Measurements from ENCODE around the gene SLC38A9.

SLC38A9 gene

DNA sequence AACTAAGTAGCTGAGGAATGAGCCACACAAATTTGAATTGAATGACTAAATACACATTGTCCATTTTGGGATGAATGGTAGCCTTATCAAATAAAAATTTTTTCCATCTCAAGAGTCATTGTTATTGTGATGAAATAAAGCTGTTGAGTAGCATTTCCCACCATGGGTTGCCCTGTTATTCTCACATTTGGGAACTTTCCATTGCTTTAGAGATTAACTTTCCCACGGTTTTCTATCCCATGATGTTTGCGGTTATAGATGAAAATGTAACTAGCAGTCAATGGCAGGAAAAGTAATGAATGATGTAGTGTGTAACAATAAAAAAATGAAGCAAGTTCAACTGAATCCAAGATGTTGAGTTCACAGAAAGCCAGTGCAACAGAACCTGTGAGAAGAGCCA lies 117.5 kb downstream of the SLC38A9 start:
- H3K9me3 Mint-ChIP-seq, result no peaks in the 10 kb centered on the region
- H3K36me3 Mint-ChIP-seq, result no peaks in the 10 kb centered on the region
- no peaks in the 10 kb centered on the region for H3K27me3 Mint-ChIP-seq
- peaks cover 10% of the 10 kb centered on the region for H3K4me1 Mint-ChIP-seq
- no peak overlapping the region for H3K4me3 Mint-ChIP-seq
- H3K27ac Mint-ChIP-seq, result no peak overlapping the region

DNA sequence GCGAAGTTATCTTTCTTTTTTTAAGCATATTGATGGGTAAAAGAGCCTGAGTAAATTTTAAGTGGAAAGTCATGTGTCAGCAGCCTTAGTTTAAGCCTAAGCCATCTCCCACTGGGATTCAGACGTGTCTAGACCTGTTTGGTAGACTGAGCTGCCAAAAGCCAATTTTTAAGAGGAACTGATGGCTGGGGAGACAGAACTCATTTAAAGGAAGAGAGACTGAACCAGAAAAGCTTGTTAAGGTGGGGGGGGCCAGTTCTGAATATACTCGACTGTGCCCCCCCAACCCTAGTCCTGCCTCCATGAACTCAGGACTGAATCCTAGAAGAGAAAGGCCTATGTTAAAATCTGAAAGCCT lies 119.0 kb downstream of the SLC38A9 start:
- no peaks in the 10 kb centered on the region for H3K27me3 Mint-ChIP-seq
- H3K36me3 Mint-ChIP-seq, result no peaks in the 10 kb centered on the region
- peaks cover 9% of the 10 kb centered on the region for H3K4me1 Mint-ChIP-seq
- no peaks in the 10 kb centered on the region for H3K9me3 Mint-ChIP-seq
- no peak overlapping the region for H3K4me3 Mint-ChIP-seq
- H3K27ac Mint-ChIP-seq, result no peak overlapping the region

DNA sequence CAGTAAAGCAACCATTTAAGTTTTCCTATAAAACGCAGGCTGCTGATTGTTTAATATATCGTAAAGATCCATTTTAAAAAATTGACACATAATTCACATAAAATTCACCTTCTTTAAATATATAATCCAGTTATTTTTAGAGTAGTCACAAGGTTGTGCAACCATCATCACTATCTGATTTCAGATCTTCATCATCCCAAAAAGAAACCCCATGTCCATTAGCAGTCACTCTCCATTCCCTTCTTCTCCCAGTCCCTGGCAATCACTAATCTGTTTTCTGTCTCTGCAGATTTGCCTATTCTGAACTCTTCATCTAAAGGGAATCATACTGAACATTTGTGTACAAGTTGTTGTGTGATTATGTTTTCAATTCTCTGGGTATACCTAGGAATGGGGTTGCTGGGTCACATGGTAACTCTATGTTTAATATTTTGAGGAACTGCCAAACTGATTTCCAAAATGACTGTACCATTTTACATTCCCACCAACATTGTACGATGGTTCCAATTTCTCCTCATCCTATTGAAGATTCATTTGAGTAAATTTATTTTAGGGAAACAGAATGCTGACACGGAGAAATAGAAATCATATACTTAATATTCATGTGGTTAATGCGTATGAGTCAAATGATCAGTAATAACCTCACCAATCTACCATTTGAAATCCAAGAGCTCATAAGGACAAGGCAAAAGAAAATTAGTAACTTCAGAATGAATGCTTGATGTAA lies 119.6 kb downstream of the SLC38A9 start:
- Mint-ChIP-seq H3K4me1 (peaks cover 9% of the 10 kb centered on the region), H3K36me3 (no peaks in the 10 kb centered on the region), H3K27me3 (no peaks in the 10 kb centered on the region), H3K9me3 (no peaks in the 10 kb centered on the region), H3K4me3 (no peak overlapping the region), H3K27ac (no peak overlapping the region)

DNA sequence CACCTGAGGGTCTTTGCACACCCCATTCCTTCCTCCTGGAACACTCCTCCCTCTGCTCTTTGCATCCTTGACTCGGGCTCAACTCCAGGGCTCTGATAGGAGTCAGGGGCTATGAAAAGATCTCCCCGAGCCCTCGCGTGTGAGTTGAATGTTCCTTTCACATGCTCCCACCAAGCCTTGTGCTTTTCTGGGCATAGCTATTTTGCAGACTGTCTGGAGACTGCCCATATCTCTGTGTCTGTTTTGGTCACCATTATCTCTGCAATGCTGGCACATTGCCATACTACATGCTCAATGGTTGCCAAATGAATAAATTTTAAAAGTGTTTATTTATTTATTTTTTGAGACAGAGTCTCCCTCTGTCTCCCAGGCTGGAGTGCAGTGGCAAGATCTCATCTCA lies 120.4 kb downstream of the SLC38A9 start:
- H3K27ac Mint-ChIP-seq, result no peak overlapping the region
- no peak overlapping the region for H3K4me3 Mint-ChIP-seq
- H3K9me3 Mint-ChIP-seq, result no peaks in the 10 kb centered on the region
- no peaks in the 10 kb centered on the region for H3K36me3 Mint-ChIP-seq
- H3K27me3 Mint-ChIP-seq, result no peaks in the 10 kb centered on the region
- peaks cover 9% of the 10 kb centered on the region for H3K4me1 Mint-ChIP-seq

DNA sequence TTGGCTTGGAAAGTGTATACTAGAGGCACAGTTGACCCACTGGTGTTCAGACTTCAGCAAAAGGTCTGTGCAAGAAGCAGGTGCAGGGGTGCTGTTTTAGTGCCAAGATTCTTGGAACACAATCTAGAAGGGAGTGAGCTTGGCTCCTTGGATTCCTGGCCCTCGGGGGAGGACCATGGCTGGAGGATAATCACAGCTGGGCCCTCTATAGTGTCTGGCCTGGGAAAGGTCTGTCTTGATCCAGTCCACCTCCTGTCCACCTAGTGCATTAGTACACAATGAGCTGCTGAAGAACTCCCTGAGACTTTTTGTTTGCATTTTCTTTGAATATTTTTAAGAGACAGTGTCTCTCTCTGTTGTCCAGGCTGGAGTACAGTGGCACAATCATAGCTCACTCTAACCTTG lies 126.9 kb downstream of the SLC38A9 start:
- H3K4me3 Mint-ChIP-seq, result no peak overlapping the region
- no peaks in the 10 kb centered on the region for H3K27me3 Mint-ChIP-seq
- no peaks in the 10 kb centered on the region for H3K36me3 Mint-ChIP-seq
- no peaks in the 10 kb centered on the region for H3K9me3 Mint-ChIP-seq
- H3K4me1 Mint-ChIP-seq, result peaks cover 13% of the 10 kb centered on the region
- no peak overlapping the region for H3K27ac Mint-ChIP-seq

DNA sequence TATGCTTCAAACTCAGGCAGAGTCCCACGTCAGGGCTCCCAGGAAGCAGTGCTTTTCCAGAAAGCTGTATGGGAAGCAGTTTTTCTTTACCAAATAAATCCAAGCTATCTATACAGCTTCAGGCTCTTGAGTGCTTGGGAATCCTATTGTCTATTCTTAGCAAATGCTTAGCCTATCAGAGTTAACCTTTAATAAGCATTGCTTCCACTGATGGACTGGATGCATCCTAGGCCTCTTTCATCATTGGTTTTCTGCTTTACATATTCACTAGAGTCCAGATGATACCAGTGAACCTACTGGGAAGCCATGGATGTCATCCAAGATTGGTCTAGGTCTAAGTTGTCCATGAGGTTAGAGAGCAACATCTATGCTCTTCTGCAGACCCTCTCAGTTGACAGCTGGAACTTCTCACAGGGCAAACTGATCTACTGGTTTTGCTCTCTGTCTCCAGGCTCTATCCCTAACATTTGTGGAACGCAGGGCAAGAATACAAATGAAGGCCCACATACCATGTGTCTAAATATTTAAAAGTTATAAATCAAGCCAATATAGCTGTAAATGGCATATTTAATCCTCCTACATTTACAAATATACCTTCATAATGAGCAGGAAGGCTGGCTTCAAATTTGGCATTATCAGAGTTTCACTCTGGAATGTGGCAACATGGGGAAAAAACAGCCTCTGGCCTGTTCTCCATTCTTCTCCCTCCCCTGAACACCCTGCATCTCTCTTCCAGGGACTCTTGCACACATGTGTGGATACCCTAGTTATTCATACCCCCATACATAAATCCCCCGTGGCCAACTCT lies 127.5 kb downstream of the SLC38A9 start:
- Mint-ChIP-seq H3K27ac (no peak overlapping the region), H3K27me3 (no peaks in the 10 kb centered on the region), H3K4me1 (peaks cover 13% of the 10 kb centered on the region), H3K9me3 (no peaks in the 10 kb centered on the region), H3K4me3 (no peak overlapping the region), H3K36me3 (no peaks in the 10 kb centered on the region)

DNA sequence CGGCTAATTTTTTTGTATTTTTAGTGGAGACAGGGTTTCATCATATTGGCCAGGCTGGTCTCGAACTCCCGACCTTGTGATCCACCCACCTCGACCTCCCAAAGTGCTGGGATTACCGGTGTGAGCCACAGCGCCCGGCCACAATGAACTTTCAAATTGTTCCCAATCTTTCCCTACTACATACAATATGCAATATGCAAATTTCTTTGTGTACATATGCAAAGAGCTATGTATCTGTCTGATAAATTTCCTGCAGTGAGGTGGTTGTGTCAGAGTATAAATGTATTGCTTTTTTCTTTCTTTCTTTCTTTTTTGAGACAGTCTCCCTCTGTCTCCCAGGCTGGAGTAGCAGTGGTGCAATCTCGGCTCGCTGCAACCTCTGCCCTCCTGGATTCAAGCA lies 128.5 kb downstream of the SLC38A9 start:
- H3K4me3 Mint-ChIP-seq, result no peak overlapping the region
- peaks cover 13% of the 10 kb centered on the region for H3K4me1 Mint-ChIP-seq
- no peak overlapping the region for H3K27ac Mint-ChIP-seq
- no peaks in the 10 kb centered on the region for H3K36me3 Mint-ChIP-seq
- H3K9me3 Mint-ChIP-seq, result no peaks in the 10 kb centered on the region
- H3K27me3 Mint-ChIP-seq, result no peaks in the 10 kb centered on the region

DNA sequence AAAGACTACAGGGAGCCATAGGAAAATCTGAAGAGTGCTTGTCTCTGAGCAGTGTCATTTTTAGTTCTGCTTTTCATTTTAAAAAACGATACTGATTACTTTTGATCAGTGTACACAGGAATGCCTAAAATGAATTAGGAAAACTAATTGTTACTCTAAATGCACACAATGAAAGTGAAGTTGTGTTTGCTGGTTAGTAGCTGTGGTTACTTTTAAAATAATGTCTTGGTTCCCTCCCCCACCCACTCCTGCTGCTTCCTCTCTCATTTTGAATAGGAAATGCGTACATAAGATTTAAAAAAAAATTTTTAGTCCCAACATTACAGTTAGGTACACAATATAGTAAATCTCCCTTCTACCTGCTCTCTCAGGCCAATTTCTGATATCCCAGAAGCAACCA lies 129.9 kb downstream of the SLC38A9 start:
- peaks cover 13% of the 10 kb centered on the region for H3K4me1 Mint-ChIP-seq
- H3K4me3 Mint-ChIP-seq, result no peak overlapping the region
- H3K36me3 Mint-ChIP-seq, result no peaks in the 10 kb centered on the region
- no peaks in the 10 kb centered on the region for H3K27me3 Mint-ChIP-seq
- H3K27ac Mint-ChIP-seq, result no peak overlapping the region
- H3K9me3 Mint-ChIP-seq, result no peaks in the 10 kb centered on the region

DNA sequence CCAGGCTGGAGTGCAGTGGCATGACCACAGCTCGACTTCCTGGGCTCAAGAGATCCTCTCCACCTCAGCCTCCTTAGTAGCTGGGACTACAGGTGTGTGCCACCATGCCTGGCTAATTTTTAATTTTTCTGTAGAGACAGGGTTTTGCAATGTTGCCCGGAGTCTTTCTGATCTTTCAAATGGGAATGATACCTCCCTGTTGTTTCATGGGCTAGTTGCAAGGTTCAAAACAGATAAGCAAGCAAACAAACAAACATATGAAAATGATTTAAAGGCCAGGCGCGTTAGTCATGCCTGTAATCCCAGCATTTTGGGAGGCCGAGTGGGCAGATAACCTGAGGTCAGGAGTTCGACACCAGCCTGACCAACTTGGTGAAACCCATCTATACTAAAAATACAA lies 132.1 kb downstream of the SLC38A9 start:
- Mint-ChIP-seq H3K4me1 (peaks cover 17% of the 10 kb centered on the region), H3K9me3 (no peaks in the 10 kb centered on the region), H3K27me3 (no peaks in the 10 kb centered on the region), H3K4me3 (no peak overlapping the region), H3K36me3 (no peaks in the 10 kb centered on the region), H3K27ac (no peak overlapping the region)

DNA sequence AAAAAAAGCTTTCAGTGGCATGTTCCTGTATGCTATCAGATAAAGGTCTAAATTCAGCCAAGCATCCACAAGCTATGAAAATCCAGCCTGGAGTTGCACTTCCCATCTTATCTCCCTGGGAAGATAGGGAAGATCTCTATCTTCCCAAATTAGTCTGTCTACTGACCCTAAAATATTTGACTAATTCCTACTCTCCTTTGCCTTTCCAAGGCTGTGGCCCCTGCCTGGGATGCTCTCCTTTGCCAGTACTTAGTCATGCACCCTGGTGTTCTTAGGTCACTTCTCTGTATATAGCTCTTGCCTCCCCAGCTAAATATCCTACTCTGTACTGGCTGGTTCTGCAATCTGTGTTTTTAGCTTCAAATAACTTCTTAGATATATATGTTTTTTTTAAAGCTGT lies 133.4 kb downstream of the SLC38A9 start:
- no peak overlapping the region for H3K4me3 Mint-ChIP-seq
- H3K27ac Mint-ChIP-seq, result no peak overlapping the region
- H3K4me1 Mint-ChIP-seq, result peaks cover 17% of the 10 kb centered on the region
- H3K9me3 Mint-ChIP-seq, result no peaks in the 10 kb centered on the region
- H3K36me3 Mint-ChIP-seq, result no peaks in the 10 kb centered on the region
- no peaks in the 10 kb centered on the region for H3K27me3 Mint-ChIP-seq

DNA sequence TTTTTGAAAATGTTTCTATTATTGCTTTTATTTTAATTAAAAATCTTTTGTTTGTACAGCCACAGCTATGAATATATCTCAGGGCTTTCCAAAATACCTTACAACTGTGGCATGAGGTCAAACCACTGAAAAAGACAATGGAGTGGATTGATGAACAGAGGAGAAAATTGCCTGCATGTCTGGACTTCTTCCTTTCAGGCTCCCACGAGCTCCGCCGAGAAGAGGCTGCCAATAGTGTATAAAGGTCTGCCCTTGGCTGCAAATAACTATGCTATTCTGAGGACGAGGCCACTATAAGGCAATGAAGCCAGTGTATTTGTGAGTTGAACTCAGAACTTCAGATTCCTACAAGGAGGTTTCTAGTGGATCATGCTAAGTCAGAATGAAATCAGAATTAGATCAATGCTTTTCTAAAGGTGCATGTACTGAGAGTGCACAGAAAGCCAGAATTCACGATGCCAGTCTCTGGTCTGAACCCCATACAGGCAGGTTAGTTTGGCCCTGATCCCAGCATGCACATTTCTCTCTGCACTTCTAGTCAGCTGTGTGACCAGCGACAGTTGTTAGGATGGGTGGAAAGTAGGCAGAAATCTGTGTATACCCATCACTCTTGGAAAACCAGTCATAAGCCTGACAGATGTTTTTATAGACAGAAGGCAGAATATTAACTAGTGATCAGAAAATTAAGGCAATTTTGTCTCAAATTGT lies 134.6 kb downstream of the SLC38A9 start:
- H3K4me1 Mint-ChIP-seq, result peaks cover 11% of the 10 kb centered on the region
- no peaks in the 10 kb centered on the region for H3K36me3 Mint-ChIP-seq
- no peaks in the 10 kb centered on the region for H3K27me3 Mint-ChIP-seq
- H3K27ac Mint-ChIP-seq, result no peak overlapping the region
- H3K9me3 Mint-ChIP-seq, result no peaks in the 10 kb centered on the region
- H3K4me3 Mint-ChIP-seq, result no peak overlapping the region

DNA sequence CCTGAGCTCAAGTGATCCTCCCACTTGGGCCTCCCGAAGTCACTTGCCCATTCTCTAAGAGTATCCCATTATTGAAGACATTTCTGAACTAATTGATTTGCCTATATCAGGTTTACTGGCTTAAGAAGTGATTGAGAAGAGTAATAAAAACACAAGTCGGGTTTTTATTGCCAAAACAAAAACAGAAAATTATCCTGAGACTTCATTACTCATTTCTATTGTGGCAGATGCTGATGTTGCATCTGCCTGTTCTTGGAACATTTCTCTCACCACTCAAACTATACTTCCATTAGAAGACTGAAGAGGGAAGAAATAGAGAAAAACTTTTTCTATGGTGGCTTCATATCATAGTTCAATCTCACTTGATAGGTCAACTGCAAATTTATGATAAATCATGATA lies 135.5 kb downstream of the SLC38A9 start:
- Mint-ChIP-seq H3K27me3 (no peaks in the 10 kb centered on the region), H3K4me3 (no peak overlapping the region), H3K36me3 (no peaks in the 10 kb centered on the region), H3K27ac (no peak overlapping the region), H3K4me1 (peaks cover 9% of the 10 kb centered on the region), H3K9me3 (no peaks in the 10 kb centered on the region)

Data from activated naive CD4-positive, alpha-beta T cell treated with anti-CD3 and anti-CD28 coated beads, Interleukin-2, amount 50 U/mL, for 24 hours (primary cell).